ENCODE measurements around the gene NINL. TPM values are rescaled to one million over a fixed set of nuclear protein-coding genes. Genes with fewer than 3 reads are reported as not detected.

NINL gene
- total RNA-seq, 1 experiment from 2014 or later, result 31.5 TPM

DNA sequence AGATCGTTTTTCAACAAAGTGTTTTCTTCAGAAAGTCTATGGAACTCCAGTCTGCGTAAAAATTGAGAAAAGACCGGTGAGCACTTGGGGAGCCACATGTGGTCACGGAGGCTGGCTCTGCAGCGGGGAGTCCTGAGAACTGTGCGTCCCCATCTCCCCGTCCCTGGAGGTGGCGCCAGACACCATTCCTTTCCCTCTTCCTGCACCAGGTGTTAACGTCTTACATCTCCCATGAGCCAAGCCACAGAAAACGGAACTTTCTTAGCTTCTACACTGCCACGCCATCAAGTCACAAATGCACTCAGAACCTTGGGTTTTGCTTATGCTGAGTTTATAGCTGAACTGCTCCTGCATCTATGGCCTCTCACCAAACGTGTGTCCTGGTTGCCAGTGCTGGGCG is 115.3 kb downstream of the NINL start:
- peak; percentile 35 for DNase-seq (ENCODE audit: low spot score)
- no TSS peak for BruUV-seq (replicated peaks)
- Histone ChIP-seq H3K27ac (ENCODE audit: low read depth, low read length, poor library complexity, severe bottlenecking) (no peak overlapping the region), H3K27me3 (replicated peaks; ENCODE audit: insufficient read depth, low read depth, low read length, poor library complexity) (no peaks in the 10 kb centered on the region), H3K9me3 (ENCODE audit: low read depth, low read length, poor library complexity, severe bottlenecking) (no peaks in the 10 kb centered on the region), H3K4me1 (ENCODE audit: insufficient read depth, low read length, poor library complexity, severe bottlenecking) (no peaks in the 10 kb centered on the region), H3K36me3 (ENCODE audit: insufficient read depth, low read length, poor library complexity, severe bottlenecking) (peaks cover 44% of the 10 kb centered on the region), H3K4me3 (ENCODE audit: low read depth, low read length, poor library complexity, severe bottlenecking) (no peak overlapping the region)
- intact Hi-C loops (cut with micrococcal nuclease; ENCODE audit: unreplicated experiment), result no loop called here
- no peak for TF ChIP-seq EZH2 (IDR thresholded peaks at IDR 0.05; ENCODE audit: borderline replicate concordance, low read depth, low read length, poor library complexity, severe bottlenecking)
- TF ChIP-seq, protein P1, sequence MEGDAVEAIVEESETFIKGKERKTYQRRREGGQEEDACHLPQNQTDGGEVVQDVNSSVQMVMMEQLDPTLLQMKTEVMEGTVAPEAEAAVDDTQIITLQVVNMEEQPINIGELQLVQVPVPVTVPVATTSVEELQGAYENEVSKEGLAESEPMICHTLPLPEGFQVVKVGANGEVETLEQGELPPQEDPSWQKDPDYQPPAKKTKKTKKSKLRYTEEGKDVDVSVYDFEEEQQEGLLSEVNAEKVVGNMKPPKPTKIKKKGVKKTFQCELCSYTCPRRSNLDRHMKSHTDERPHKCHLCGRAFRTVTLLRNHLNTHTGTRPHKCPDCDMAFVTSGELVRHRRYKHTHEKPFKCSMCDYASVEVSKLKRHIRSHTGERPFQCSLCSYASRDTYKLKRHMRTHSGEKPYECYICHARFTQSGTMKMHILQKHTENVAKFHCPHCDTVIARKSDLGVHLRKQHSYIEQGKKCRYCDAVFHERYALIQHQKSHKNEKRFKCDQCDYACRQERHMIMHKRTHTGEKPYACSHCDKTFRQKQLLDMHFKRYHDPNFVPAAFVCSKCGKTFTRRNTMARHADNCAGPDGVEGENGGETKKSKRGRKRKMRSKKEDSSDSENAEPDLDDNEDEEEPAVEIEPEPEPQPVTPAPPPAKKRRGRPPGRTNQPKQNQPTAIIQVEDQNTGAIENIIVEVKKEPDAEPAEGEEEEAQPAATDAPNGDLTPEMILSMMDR (conservative IDR thresholded peaks at IDR 0.05; ENCODE audit: low read depth, low read length), result peak; percentile 53
- POLR2A ChIA-PET (ENCODE audit: low non-redundant PET), result no interaction called here
- CTCF ChIA-PET, result no interaction called here

DNA sequence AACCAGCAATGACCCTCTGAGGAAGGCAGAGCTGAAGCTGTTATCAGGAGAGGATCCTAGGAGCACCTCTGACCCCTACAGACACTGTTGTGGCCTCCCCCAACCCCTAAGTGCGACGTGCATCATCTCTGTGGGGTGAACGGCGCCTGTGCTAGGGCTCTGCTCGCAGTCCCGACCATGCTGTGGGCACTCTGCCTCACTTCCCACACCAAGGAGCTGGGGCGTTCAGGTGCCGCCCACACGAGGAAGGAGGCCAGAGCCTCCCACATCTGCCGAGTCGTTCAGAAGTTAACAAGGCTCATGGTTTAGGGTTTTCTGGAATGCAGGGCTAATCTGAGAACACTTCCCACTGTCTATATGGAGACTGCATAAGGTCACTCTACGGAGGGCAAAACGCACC is 115.8 kb downstream of the NINL start:
- H3K27ac ChIP-seq (ENCODE audit: low read depth, low read length, poor library complexity, severe bottlenecking), result no peak overlapping the region
- no peak for DNase-seq (ENCODE audit: low spot score)
- ChIA-PET CTCF (no interaction called here), POLR2A (ENCODE audit: low non-redundant PET) (no interaction called here)
- no peaks in the 10 kb centered on the region for H3K27me3 ChIP-seq (replicated peaks; ENCODE audit: insufficient read depth, low read depth, low read length, poor library complexity)
- TF ChIP-seq, protein P1 (conservative IDR thresholded peaks at IDR 0.05; ENCODE audit: low read depth, low read length), result no peak
- TF ChIP-seq EZH2 (IDR thresholded peaks at IDR 0.05; ENCODE audit: borderline replicate concordance, low read depth, low read length, poor library complexity, severe bottlenecking), result no peak
- no peaks in the 10 kb centered on the region for H3K4me1 ChIP-seq (ENCODE audit: insufficient read depth, low read length, poor library complexity, severe bottlenecking)
- BruUV-seq (replicated peaks), result no TSS peak
- H3K4me3 ChIP-seq (ENCODE audit: low read depth, low read length, poor library complexity, severe bottlenecking), result no peak overlapping the region
- H3K36me3 ChIP-seq (ENCODE audit: insufficient read depth, low read length, poor library complexity, severe bottlenecking), result peaks cover 48% of the 10 kb centered on the region
- intact Hi-C loops (cut with micrococcal nuclease; ENCODE audit: unreplicated experiment), result loop anchor here (10.0 kb wide), 1 partner anchor 55 kb away; no protein-coding TSS in a partner anchor
- H3K9me3 ChIP-seq (ENCODE audit: low read depth, low read length, poor library complexity, severe bottlenecking), result no peaks in the 10 kb centered on the region

DNA sequence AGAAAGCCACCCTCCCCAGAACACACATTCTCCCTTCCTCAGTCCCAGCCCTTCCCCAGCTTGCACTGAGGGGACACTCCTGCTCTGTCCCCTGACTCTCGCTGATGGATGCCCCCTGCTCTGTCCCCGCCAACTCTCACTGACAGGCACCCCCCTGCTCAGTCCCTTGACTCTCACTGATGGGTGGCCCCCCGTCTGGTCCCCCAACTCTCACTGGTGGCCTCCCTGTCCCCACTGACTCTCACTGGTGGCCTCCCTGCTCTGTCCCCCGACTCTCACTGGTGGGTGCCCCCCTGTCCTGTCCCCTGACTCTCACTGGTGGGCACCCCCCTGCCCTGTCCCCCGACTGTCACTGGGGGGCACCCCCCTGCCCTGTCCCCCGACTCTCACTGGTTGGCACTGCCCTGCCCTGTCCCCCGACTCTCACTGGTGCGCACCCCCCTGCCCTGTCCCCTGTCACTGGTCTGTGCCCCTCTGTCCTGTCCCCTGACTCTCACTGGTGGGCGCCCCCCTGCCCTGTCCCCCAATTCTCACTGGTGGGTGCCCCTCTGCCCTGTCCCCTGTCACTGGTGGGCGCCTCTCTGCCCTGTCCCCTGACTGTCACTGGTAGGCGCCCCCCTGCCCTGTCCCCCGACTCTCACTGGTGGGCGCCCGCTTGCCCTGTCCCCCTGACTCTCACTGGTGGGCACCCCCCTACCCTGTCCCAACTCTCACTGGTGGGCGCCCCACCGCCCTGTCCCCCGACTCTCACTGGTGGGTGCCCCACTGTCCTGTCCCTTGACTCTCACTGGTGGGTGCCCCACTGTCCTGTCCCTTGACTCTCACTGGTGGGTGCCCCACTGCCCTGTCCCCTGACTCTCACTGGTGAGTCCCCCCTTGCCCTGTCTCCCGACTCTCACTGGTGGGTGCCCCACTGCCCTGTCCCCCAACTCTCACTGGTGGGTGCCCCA is 116.9 kb downstream of the NINL start:
- intact Hi-C loops (cut with micrococcal nuclease; ENCODE audit: unreplicated experiment), result loop anchor here (10.0 kb wide), 1 partner anchor 56 kb away; no protein-coding TSS in a partner anchor
- H3K9me3 ChIP-seq (ENCODE audit: low read depth, low read length, poor library complexity, severe bottlenecking), result no peaks in the 10 kb centered on the region
- no TSS peak for BruUV-seq (replicated peaks)
- TF ChIP-seq, protein P1 (conservative IDR thresholded peaks at IDR 0.05; ENCODE audit: low read depth, low read length), result no peak
- no peak for TF ChIP-seq EZH2 (IDR thresholded peaks at IDR 0.05; ENCODE audit: borderline replicate concordance, low read depth, low read length, poor library complexity, severe bottlenecking)
- H3K4me3 ChIP-seq (ENCODE audit: low read depth, low read length, poor library complexity, severe bottlenecking), result no peak overlapping the region
- POLR2A ChIA-PET (ENCODE audit: low non-redundant PET), result no interaction called here
- H3K27me3 ChIP-seq (replicated peaks; ENCODE audit: insufficient read depth, low read depth, low read length, poor library complexity), result no peaks in the 10 kb centered on the region
- H3K36me3 ChIP-seq (ENCODE audit: insufficient read depth, low read length, poor library complexity, severe bottlenecking), result peaks cover 57% of the 10 kb centered on the region
- CTCF ChIA-PET, result no interaction called here
- H3K4me1 ChIP-seq (ENCODE audit: insufficient read depth, low read length, poor library complexity, severe bottlenecking), result no peaks in the 10 kb centered on the region
- H3K27ac ChIP-seq (ENCODE audit: low read depth, low read length, poor library complexity, severe bottlenecking), result no peak overlapping the region
- DNase-seq (ENCODE audit: low spot score), result no peak

Measured in A673 (cell line).